ENCODE results near the gene PIGK.

DNA sequence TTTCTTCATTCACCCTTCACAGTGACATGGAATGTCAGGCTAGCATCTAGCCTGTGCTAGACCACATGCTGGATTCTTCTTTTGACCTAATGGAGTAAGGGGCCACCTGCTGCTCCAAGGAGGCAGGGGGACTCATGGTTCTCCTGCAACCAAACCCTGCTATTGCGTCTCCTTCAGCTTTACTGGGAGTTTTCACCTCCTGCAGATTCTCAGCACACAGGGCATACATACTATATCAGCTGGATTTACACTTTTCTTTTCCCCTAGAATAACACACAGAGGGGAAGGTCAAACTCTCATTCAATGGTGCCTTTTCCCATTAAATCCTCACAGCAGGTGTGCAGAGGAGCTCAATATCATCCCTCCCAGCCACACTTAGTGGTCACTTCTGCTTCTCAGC lies 46.0 kb upstream of the PIGK start:
- TF ChIP-seq, protein P1, sequence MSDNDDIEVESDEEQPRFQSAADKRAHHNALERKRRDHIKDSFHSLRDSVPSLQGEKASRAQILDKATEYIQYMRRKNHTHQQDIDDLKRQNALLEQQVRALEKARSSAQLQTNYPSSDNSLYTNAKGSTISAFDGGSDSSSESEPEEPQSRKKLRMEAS (IDR thresholded peaks at IDR 0.05): no peak
- TF ChIP-seq ZBTB7A (IDR thresholded peaks at IDR 0.05; ENCODE audit: low read depth) (no peak), CEBPB (IDR thresholded peaks at IDR 0.05) (no peak), RAD21 (IDR thresholded peaks at IDR 0.05; ENCODE audit: low read depth) (no peak), FOXM1 (IDR thresholded peaks at IDR 0.05; ENCODE audit: borderline replicate concordance, low read depth) (no peak), EP300 (IDR thresholded peaks at IDR 0.05; ENCODE audit: borderline replicate concordance) (no peak), EGR1 (IDR thresholded peaks at IDR 0.05) (no peak), CREB1 (IDR thresholded peaks at IDR 0.05; ENCODE audit: low read depth) (no peak), TAF1 (IDR thresholded peaks at IDR 0.05; ENCODE audit: low read depth) (no peak), YY1 (IDR thresholded peaks at IDR 0.05; ENCODE audit: low read depth) (no peak)
- TF ChIP-seq, protein P2, sequence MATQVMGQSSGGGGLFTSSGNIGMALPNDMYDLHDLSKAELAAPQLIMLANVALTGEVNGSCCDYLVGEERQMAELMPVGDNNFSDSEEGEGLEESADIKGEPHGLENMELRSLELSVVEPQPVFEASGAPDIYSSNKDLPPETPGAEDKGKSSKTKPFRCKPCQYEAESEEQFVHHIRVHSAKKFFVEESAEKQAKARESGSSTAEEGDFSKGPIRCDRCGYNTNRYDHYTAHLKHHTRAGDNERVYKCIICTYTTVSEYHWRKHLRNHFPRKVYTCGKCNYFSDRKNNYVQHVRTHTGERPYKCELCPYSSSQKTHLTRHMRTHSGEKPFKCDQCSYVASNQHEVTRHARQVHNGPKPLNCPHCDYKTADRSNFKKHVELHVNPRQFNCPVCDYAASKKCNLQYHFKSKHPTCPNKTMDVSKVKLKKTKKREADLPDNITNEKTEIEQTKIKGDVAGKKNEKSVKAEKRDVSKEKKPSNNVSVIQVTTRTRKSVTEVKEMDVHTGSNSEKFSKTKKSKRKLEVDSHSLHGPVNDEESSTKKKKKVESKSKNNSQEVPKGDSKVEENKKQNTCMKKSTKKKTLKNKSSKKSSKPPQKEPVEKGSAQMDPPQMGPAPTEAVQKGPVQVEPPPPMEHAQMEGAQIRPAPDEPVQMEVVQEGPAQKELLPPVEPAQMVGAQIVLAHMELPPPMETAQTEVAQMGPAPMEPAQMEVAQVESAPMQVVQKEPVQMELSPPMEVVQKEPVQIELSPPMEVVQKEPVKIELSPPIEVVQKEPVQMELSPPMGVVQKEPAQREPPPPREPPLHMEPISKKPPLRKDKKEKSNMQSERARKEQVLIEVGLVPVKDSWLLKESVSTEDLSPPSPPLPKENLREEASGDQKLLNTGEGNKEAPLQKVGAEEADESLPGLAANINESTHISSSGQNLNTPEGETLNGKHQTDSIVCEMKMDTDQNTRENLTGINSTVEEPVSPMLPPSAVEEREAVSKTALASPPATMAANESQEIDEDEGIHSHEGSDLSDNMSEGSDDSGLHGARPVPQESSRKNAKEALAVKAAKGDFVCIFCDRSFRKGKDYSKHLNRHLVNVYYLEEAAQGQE (IDR thresholded peaks at IDR 0.05; ENCODE audit: low read depth): no peak
